Epidermal melanocyte (primary cell): Measurements from ENCODE around the gene CEACAM18.

Experiments
- DNase-seq: peaks from one replicate; pipeline ENCODE4 v3.0.0; 2011; ENCODE audit warnings: low spot score; ENCODE audit not compliant: insufficient read length

CEACAM18 gene

DNA sequence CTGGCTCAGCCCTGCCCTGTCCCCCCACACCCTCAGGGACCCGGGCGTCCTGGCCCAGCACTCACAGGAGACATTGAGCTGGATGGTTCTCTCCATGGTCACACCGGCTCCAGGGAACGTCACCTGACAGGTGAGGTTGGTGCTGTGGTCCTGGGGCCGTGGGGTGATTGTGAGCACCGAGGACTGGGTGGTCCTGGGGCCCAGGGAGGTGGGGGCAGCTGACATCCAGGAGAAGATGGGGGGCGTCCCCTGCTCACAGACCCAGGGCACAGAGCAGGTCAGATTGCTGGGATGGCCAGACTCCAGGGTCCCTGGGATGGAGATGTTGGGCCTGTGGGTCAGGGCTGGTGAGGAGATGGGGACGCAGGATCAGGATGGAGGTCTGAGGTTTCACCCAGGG is 52.3 kb downstream of the CEACAM18 start:
- no peak for DNase-seq

DNA sequence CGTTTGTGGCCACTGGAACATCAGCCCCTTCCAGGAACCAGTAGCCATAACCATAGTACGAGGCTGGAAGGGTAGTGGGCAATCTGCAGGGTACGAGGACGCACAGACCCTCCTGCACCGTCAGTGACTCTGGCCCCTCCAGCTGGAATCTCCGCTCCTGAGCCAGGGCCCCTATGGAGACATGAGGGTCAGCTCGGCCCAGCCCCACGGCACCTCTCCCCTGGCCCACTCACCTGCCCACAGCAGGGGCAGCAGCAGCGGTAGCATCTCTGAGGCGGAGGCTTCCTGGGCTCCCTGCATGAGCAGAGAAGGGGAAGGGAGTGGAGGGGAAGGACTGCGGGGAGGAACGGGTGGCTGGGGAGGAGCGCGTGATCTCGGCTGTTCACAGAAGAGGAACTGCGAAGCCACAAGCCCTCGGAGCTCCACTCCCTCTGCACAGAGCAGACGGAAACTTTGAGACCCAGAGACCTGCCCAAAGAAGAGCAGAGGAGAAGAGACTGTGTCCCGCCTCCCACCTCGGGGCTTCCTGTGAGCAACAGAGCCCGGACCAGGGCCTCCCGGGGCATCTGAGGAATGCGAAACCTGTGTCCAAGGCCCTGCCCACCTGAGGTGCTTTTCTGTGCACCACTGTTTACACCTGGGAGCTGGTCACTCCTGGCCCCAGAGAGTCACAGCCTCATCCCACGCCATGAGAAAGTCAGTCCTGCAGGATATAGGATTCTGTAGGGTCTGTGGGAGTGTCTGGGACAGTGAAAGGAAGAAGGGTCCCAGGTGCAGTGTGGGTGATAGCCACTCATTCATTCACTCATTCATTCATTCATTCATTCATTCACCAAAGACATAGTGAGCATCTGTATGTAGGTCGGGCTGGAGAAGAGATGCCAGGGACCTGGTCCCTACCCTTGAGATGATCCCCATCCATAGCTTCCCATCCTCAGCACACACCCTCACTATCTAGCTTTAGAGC is 53.3 kb downstream of the CEACAM18 start, which contains the start of gene SIGLEC6:
TSS of gene SIGLEC6 (minus strand) at position 322 of the 967 bp plus-strand sequence. CDS start at position 300, 22 bp downstream.
- DNase-seq, result no peak

DNA sequence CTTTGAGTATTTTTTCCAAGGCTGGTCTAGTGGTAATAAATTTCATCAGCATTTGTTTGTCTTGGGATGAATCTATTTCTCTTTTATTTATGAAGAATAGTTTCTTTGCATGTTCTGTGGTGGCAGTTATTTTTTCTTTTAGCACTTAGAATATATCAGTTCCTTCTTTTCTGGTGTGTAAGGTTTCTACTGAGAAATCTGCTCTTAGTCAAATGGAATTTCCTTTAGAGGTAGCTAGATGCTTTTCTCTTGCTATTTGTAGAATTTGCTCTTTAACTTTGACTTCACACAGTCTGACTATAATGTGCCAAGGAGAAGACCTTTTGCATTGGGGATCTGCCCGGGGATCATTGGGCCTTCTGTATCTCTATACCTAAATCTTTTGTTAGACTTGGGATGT is 57.2 kb downstream of the CEACAM18 start:
- DNase-seq, result no peak

DNA sequence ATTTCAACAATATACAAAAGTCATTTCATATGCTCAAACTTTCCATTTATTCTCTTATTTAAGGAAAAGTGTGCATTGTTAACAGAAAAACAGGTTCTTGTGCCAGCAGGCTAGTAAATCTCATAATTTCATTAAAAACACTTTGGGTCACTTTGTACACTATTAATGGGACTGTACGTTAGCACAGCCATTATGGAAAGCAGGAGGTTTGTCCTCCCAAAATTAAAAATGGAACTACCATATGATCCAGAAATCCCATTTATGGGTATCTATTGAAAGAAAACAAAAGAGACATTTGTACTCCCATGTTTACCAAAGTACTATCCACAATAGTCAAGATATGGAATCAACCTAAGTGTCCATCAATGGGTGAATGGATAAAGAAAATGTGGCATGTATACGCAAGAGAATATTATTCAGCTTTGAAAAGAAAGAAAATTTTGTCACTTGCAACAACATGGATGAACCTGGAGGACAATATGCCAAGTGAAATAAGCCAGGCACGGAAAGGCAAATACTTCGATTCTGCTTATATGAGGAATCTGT is 61.6 kb downstream of the CEACAM18 start:
- DNase-seq, result no peak
